ENCODE data around the gene MACROD1. TPM values are rescaled to one million over a fixed set of nuclear protein-coding genes. Genes with fewer than 3 reads are reported as not detected.

Gene MACROD1
- total and polyA plus RNA-seq, 2 experiments from 2014 or later: 21.2 to 29.8 TPM

GRCh38 chr11:64043545-64043944 is 122.4 kb downstream of the MACROD1 start:
- Histone ChIP-seq H3K27ac (no peak overlapping the region), H4K20me1 (ENCODE audit: insufficient read depth, poor library complexity, severe bottlenecking) (no peaks in the 10 kb centered on the region), H3K9me3 (ENCODE audit: low read depth) (no peaks in the 10 kb centered on the region), H3K36me3 (replicated peaks; ENCODE audit: insufficient read depth, low read depth) (no peaks in the 10 kb centered on the region), H3K4me1 (ENCODE audit: insufficient read depth) (no peaks in the 10 kb centered on the region), H3K27me3 (peaks cover 4% of the 10 kb centered on the region), H2AFZ (no peak overlapping the region), H3K4me2 (no peak overlapping the region), H3K4me3 (no peak overlapping the region), H3K79me2 (no peaks in the 10 kb centered on the region), H3K9me2 (replicated peaks; ENCODE audit: insufficient read depth) (no peaks in the 10 kb centered on the region)
- WGBS (ENCODE audit: low lambda C conversion rate, missing lambda C conversion rate): 90% methylated on average over 5 of the region's 5 CpGs
- no peak for DNase-seq (ENCODE audit: low spot score)
- no peak for TF ChIP-seq CTCF (IDR thresholded peaks at IDR 0.05; ENCODE audit: poor library complexity)
- TF ChIP-seq EZH2 (IDR thresholded peaks at IDR 0.05; ENCODE audit: borderline replicate concordance): no peak
- TF ChIP-seq EZH2phosphoT487 (IDR thresholded peaks at IDR 0.05; ENCODE audit: low read depth, severe bottlenecking, unreplicated experiment): no peak

- H3K27me3 ChIP-seq: peaks cover 6% of the 10 kb centered on the region
- H3K4me3 ChIP-seq: no peak overlapping the region
- H3K4me1 ChIP-seq (ENCODE audit: insufficient read depth): no peaks in the 10 kb centered on the region
- no peaks in the 10 kb centered on the region for H4K20me1 ChIP-seq (ENCODE audit: insufficient read depth, poor library complexity, severe bottlenecking)
- no peak overlapping the region for H2AFZ ChIP-seq
- TF ChIP-seq CTCF (IDR thresholded peaks at IDR 0.05; ENCODE audit: poor library complexity) (no peak), EZH2phosphoT487 (IDR thresholded peaks at IDR 0.05; ENCODE audit: low read depth, severe bottlenecking, unreplicated experiment) (no peak), EZH2 (IDR thresholded peaks at IDR 0.05; ENCODE audit: borderline replicate concordance) (no peak)
- 90% methylated on average over 4 of the region's 4 CpGs for WGBS (ENCODE audit: low lambda C conversion rate, missing lambda C conversion rate)
- no peaks in the 10 kb centered on the region for H3K9me3 ChIP-seq (ENCODE audit: low read depth)
- no peak overlapping the region for H3K27ac ChIP-seq
- H3K4me2 ChIP-seq: no peak overlapping the region
- DNase-seq (ENCODE audit: low spot score): no peak
- H3K36me3 ChIP-seq (replicated peaks; ENCODE audit: insufficient read depth, low read depth): no peaks in the 10 kb centered on the region
- H3K79me2 ChIP-seq: no peaks in the 10 kb centered on the region
- H3K9me2 ChIP-seq (replicated peaks; ENCODE audit: insufficient read depth): no peaks in the 10 kb centered on the region
Observed at GRCh38 chr11:64042301-64042700, 123.6 kb downstream of the MACROD1 start.

- no peaks in the 10 kb centered on the region for H3K9me3 ChIP-seq (ENCODE audit: low read depth)
- peaks cover 10% of the 10 kb centered on the region for H3K27me3 ChIP-seq
- no peak overlapping the region for H3K4me3 ChIP-seq
- TF ChIP-seq CTCF (IDR thresholded peaks at IDR 0.05; ENCODE audit: poor library complexity) (no peak), EZH2phosphoT487 (IDR thresholded peaks at IDR 0.05; ENCODE audit: low read depth, severe bottlenecking, unreplicated experiment) (no peak), EZH2 (IDR thresholded peaks at IDR 0.05; ENCODE audit: borderline replicate concordance) (no peak)
- H3K4me1 ChIP-seq (ENCODE audit: insufficient read depth): no peaks in the 10 kb centered on the region
- no peaks in the 10 kb centered on the region for H3K9me2 ChIP-seq (replicated peaks; ENCODE audit: insufficient read depth)
- DNase-seq (ENCODE audit: low spot score): no peak
- H3K79me2 ChIP-seq: no peaks in the 10 kb centered on the region
- H4K20me1 ChIP-seq (ENCODE audit: insufficient read depth, poor library complexity, severe bottlenecking): no peaks in the 10 kb centered on the region
- no peak overlapping the region for H3K4me2 ChIP-seq
- H3K36me3 ChIP-seq (replicated peaks; ENCODE audit: insufficient read depth, low read depth): no peaks in the 10 kb centered on the region
- no peak overlapping the region for H3K27ac ChIP-seq
- WGBS (ENCODE audit: low lambda C conversion rate, missing lambda C conversion rate): 98% methylated on average over 9 of the region's 9 CpGs
- no peak overlapping the region for H2AFZ ChIP-seq
Observed at GRCh38 chr11:64041846-64042245, 124.1 kb downstream of the MACROD1 start.

All from hepatocyte (in vitro differentiated cells).